ENCODE data around the gene PIGBOS1.

GRCh38 chr15:55297315-55297714, 21.6 kb downstream of the PIGBOS1 start:
- TF ChIP-seq CTCF (conservative IDR thresholded peaks at IDR 0.05; ENCODE audit: low read depth, low read length) (no peak), EZH2 (IDR thresholded peaks at IDR 0.05; ENCODE audit: low read length, unreplicated experiment) (no peak)
